Measurements from ENCODE around the gene SLC22A12.

DNA sequence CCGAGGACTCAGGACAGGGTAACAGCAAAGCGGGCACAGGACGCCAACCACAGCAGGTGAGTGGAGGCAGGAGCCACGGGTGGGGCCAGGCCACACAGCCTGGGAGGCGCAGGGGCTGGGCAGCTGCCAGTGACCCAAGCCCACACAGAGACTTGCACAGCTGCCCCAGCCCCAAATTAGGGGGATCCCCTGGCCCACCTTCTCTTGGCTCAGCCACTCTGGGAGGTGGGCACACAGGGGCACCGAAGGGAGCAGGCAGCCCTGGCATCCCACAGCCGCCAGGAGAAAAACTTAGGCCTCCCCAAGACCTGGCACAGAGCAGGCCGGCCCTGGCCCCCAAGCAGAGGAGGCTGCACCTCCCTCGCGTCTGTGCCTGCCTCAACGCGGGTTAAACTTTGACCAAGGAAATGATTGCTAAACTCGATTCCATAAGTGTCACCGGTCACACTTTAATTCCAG lies at the start of gene SLC22A12:
- TF ChIP-seq, protein P1, sequence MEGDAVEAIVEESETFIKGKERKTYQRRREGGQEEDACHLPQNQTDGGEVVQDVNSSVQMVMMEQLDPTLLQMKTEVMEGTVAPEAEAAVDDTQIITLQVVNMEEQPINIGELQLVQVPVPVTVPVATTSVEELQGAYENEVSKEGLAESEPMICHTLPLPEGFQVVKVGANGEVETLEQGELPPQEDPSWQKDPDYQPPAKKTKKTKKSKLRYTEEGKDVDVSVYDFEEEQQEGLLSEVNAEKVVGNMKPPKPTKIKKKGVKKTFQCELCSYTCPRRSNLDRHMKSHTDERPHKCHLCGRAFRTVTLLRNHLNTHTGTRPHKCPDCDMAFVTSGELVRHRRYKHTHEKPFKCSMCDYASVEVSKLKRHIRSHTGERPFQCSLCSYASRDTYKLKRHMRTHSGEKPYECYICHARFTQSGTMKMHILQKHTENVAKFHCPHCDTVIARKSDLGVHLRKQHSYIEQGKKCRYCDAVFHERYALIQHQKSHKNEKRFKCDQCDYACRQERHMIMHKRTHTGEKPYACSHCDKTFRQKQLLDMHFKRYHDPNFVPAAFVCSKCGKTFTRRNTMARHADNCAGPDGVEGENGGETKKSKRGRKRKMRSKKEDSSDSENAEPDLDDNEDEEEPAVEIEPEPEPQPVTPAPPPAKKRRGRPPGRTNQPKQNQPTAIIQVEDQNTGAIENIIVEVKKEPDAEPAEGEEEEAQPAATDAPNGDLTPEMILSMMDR (IDR thresholded peaks at IDR 0.05) = no peak
- TF ChIP-seq EZH2 (IDR thresholded peaks at IDR 0.05) = no peak

Data from neural progenitor cell (in vitro differentiated cells).